Neuronal stem cell (in vitro differentiated cells): ENCODE results near the gene EIF4G3.

Experiments used
- DNase-seq: peaks from one replicate; pipeline ENCODE4 v3.0.0-alpha.2; 2013; ENCODE audit warnings: low spot score
- H2AFZ ChIP-seq: one replicate; pipeline ENCODE4 v1.6.1; 2013; ENCODE audit warnings: mild to moderate bottlenecking, low read length, inconsistent platforms
- H2AK5ac ChIP-seq: 2 replicates; pipeline ENCODE4 v1.6.1; 2013; ENCODE audit warnings: low read depth, mild to moderate bottlenecking, inconsistent platforms, low read length, moderate library complexity, mixed read lengths
- H2BK120ac ChIP-seq: 2 replicates; pipeline ENCODE4 v1.6.1; 2013; ENCODE audit warnings: low read depth, mild to moderate bottlenecking, inconsistent platforms, low read length, moderate library complexity, mixed read lengths
- H2BK12ac ChIP-seq: one replicate; pipeline ENCODE4 v1.6.1; 2013; ENCODE audit warnings: low read length, inconsistent platforms
- H2BK15ac ChIP-seq: 2 replicates; pipeline ENCODE4 v1.6.1; 2013; ENCODE audit warnings: mild to moderate bottlenecking, low read length, inconsistent platforms, mixed read lengths
- H2BK5ac ChIP-seq: one replicate; pipeline ENCODE4 v1.6.1; 2013; ENCODE audit warnings: inconsistent platforms, mild to moderate bottlenecking, low read length, moderate library complexity
- H3K14ac ChIP-seq: one replicate; pipeline ENCODE4 v1.6.1; 2013; ENCODE audit warnings: low read length, inconsistent platforms
- H3K18ac ChIP-seq: 2 replicates; pipeline ENCODE4 v1.6.1; 2013; ENCODE audit warnings: low read length, inconsistent platforms
- H3K23ac ChIP-seq: 2 replicates; pipeline ENCODE4 v1.6.1; 2013; ENCODE audit warnings: low read depth, mild to moderate bottlenecking, mixed read lengths, low read length, inconsistent platforms; ENCODE audit not compliant: poor library complexity
- H3K27ac ChIP-seq: replicated peaks from 3 replicates; pipeline ENCODE4 v1.5.1; 2013; ENCODE audit warnings: low read length, inconsistent platforms
- H3K27me3 ChIP-seq, 3 experiments: 2 replicates each; pipeline ENCODE4 v1.6.1; 2013; ENCODE audit warnings: low read length in 3 of 3, mild to moderate bottlenecking in 2 of 3, inconsistent platforms in 1 of 3, low read depth in 1 of 3, mixed read lengths in 1 of 3, moderate library complexity in 1 of 3; ENCODE audit not compliant: control insufficient read depth in 3 of 3, insufficient read depth in 3 of 3
- H3K36me3 ChIP-seq, 2 donors: replicated peaks in 1 of 2; 2 replicates each; pipeline ENCODE4 v1.6.1; 2013; ENCODE audit warnings: low read length in 2 of 2; ENCODE audit not compliant: control insufficient read depth in 2 of 2, insufficient read depth in 2 of 2
- H3K4ac ChIP-seq: 2 replicates; pipeline ENCODE4 v1.6.1; 2013; ENCODE audit warnings: inconsistent platforms, mild to moderate bottlenecking, low read length, moderate library complexity
- H3K4me1 ChIP-seq, 2 donors: 1 replicate in 1 of 2; 2 replicates in 1 of 2; pipeline ENCODE4 v1.6.1; 2013; ENCODE audit warnings: low read length in 2 of 2, low read depth in 1 of 2; ENCODE audit not compliant: control insufficient read depth in 2 of 2, insufficient read depth in 1 of 2
- H3K4me2 ChIP-seq: one replicate; pipeline ENCODE4 v1.6.1; 2013; ENCODE audit warnings: mild to moderate bottlenecking, low read length, inconsistent platforms; ENCODE audit not compliant: insufficient read depth, poor library complexity, severe bottlenecking
- H3K4me3 ChIP-seq, 2 donors: 2 replicates each; pipeline ENCODE4 v1.5.1; 2013; ENCODE audit warnings: low read length in 2 of 2, mild to moderate bottlenecking in 2 of 2, inconsistent platforms in 1 of 2, moderate library complexity in 1 of 2
- H3K79me1 ChIP-seq: one replicate; pipeline ENCODE4 v1.6.1; 2013; ENCODE audit warnings: low read depth, mild to moderate bottlenecking, inconsistent platforms, low read length, moderate library complexity
- H3K9ac ChIP-seq: one replicate; pipeline ENCODE4 v1.6.1; 2013; ENCODE audit warnings: mild to moderate bottlenecking, low read depth, low read length, inconsistent platforms; ENCODE audit not compliant: poor library complexity
- H3K9me3 ChIP-seq, 2 donors: replicated peaks in 1 of 2; 2 replicates each; pipeline versions ENCODE3 to v1.6.1; 2013; ENCODE audit warnings: low read length in 2 of 2, mild to moderate bottlenecking in 2 of 2, inconsistent platforms in 1 of 2, low read depth in 1 of 2, mixed read lengths in 1 of 2, moderate library complexity in 1 of 2; ENCODE audit not compliant: control insufficient read depth in 2 of 2, insufficient read depth in 1 of 2
- H4K8ac ChIP-seq: one replicate; pipeline ENCODE4 v1.6.1; 2013; ENCODE audit warnings: low read depth, mild to moderate bottlenecking, inconsistent platforms, low read length, moderate library complexity
- H4K91ac ChIP-seq: one replicate; pipeline ENCODE4 v1.6.1; 2013; ENCODE audit warnings: low read length, low read depth, mild to moderate bottlenecking, inconsistent platforms; ENCODE audit not compliant: poor library complexity
- WGBS, 2 donors: extraction: QIAGEN DNeasy Blood & Tissue Kit; methylation state at CpG; one replicate each; pipeline ENCODE4 v1.1.7; 2013; ENCODE audit warnings: missing lambda C conversion rate in 2 of 2, mixed read lengths in 1 of 2; ENCODE audit not compliant: insufficient read length in 2 of 2, insufficient replicate concordance in 1 of 2; ENCODE audit errors: extremely low coverage in 2 of 2; 5-methylcytosine and 5-hydroxymethylcytosine counted together

Gene EIF4G3

GRCh38 chr1:21115098-21115760 lies 61.5 kb downstream of the EIF4G3 start:
- Histone ChIP-seq H3K4me1 (peaks cover 1 to 17% of the 10 kb centered on the region in 2 donors), H2AK5ac (no peak overlapping the region), H3K18ac (no peak overlapping the region), H3K27ac (no peak overlapping the region), H3K4me3 (no peak overlapping the region), H3K9ac (no peak overlapping the region), H3K14ac (no peak overlapping the region), H2BK120ac (no peak overlapping the region), H2BK12ac (no peak overlapping the region), H3K4ac (no peak overlapping the region), H2BK15ac (no peak overlapping the region), H3K4me2 (no peak overlapping the region), H3K36me3 (no peaks in the 10 kb centered on the region), H3K27me3 (no peaks in the 10 kb centered on the region), H4K8ac (no peak overlapping the region), H2BK5ac (no peak overlapping the region), H3K79me1 (no peaks in the 10 kb centered on the region), H2AFZ (no peak overlapping the region), H3K23ac (no peak overlapping the region), H4K91ac (no peak overlapping the region), H3K9me3 (no peaks in the 10 kb centered on the region)
- WGBS, 2 donors = no CpG with 5 or more reads among the region's 2 CpGs
- DNase-seq = no peak

DNA sequence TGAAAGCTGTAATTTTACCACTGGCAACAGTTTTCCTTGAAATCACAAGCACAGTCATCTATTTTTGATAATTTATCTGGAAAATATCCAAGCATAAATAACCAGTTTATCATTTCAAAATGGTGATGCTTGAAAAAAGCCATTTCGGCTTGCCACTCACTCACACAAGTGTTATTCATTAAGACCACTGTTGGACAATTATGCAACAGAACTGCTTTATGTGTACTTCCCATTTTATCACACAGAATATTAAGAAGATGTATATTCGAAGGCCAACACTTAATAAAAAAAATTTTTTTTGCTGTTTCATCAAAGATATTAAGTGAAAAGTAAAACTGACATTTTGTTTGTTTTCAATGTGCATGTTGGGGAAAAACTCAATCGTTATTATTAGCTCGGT lies 62.3 kb downstream of the EIF4G3 start:
- WGBS, 2 donors = no CpG with 5 or more reads among the region's 4 CpGs
- H3K9me3 ChIP-seq = no peaks in the 10 kb centered on the region
- no peak overlapping the region for H3K14ac ChIP-seq
- no peak overlapping the region for H4K91ac ChIP-seq
- H3K79me1 ChIP-seq = no peaks in the 10 kb centered on the region
- no peak overlapping the region for H2BK12ac ChIP-seq
- H2BK5ac ChIP-seq = no peak overlapping the region
- H3K4ac ChIP-seq = no peak overlapping the region
- H3K4me2 ChIP-seq = no peak overlapping the region
- H3K18ac ChIP-seq = no peak overlapping the region
- H3K27me3 ChIP-seq = no peaks in the 10 kb centered on the region
- DNase-seq = no peak
- no peak overlapping the region for H2BK120ac ChIP-seq
- no peak overlapping the region for H2BK15ac ChIP-seq
- H2AK5ac ChIP-seq = no peak overlapping the region
- H3K4me1 ChIP-seq = peaks cover 1 to 17% of the 10 kb centered on the region in 2 donors
- no peak overlapping the region for H3K23ac ChIP-seq
- H2AFZ ChIP-seq = no peak overlapping the region
- H4K8ac ChIP-seq = no peak overlapping the region
- no peak overlapping the region for H3K4me3 ChIP-seq
- no peak overlapping the region for H3K27ac ChIP-seq
- H3K36me3 ChIP-seq = no peaks in the 10 kb centered on the region
- H3K9ac ChIP-seq = no peak overlapping the region

GRCh38 chr1:21110163-21110562 lies 66.5 kb downstream of the EIF4G3 start:
- Histone ChIP-seq H3K23ac (no peak overlapping the region), H3K4me2 (no peak overlapping the region), H3K27ac (no peak overlapping the region), H2AK5ac (no peak overlapping the region), H2AFZ (no peak overlapping the region), H2BK120ac (no peak overlapping the region), H3K9ac (no peak overlapping the region), H4K91ac (no peak overlapping the region), H3K4me1 (peaks cover 0 to 3% of the 10 kb centered on the region in 2 donors), H2BK15ac (no peak overlapping the region), H3K4me3 (no peak overlapping the region), H2BK5ac (no peak overlapping the region), H3K36me3 (peaks cover 0 to 22% of the 10 kb centered on the region in 2 donors), H3K14ac (no peak overlapping the region), H3K27me3 (no peaks in the 10 kb centered on the region), H3K9me3 (no peaks in the 10 kb centered on the region), H4K8ac (no peak overlapping the region), H3K79me1 (no peaks in the 10 kb centered on the region), H3K4ac (no peak overlapping the region), H3K18ac (no peak overlapping the region), H2BK12ac (no peak overlapping the region)
- WGBS, 2 donors = no CpG with 5 or more reads among the region's 11 CpGs
- no peak for DNase-seq

DNA sequence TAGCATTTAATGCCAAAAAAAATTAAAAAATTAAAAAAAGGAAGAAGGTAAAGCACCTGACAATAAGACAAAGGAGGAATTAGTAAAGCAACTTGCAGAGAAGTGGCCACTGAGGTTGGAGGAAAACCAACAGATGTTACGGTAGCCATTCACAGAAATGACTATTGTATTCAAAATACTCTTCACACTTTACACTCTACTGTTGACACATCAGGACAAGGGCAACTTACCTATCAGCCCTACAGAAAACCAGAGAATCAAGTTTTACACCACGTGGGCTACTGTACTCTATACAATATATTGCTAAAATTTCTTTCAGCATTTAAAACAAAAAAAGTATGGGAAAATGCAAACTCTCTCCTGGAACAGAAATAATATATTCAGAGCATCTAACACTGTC lies 70.0 kb downstream of the EIF4G3 start:
- H2BK12ac ChIP-seq = no peak overlapping the region
- no CpG with 5 or more reads among the region's 2 CpGs for WGBS, 2 donors

More for the DNA sequence above, 70.0 kb downstream of the EIF4G3 start:
- Histone ChIP-seq H3K4me1 (no peaks in the 10 kb centered on the region), H3K27me3 (no peaks in the 10 kb centered on the region), H4K8ac (no peak overlapping the region), H3K79me1 (no peaks in the 10 kb centered on the region), H2BK120ac (no peak overlapping the region), H3K4me2 (no peak overlapping the region), H3K14ac (no peak overlapping the region), H3K9me3 (no peaks in the 10 kb centered on the region), H3K23ac (no peak overlapping the region), H3K9ac (no peak overlapping the region), H2BK5ac (no peak overlapping the region), H3K27ac (no peak overlapping the region), H2AK5ac (no peak overlapping the region), H3K4me3 (no peak overlapping the region), H3K4ac (no peak overlapping the region), H2BK15ac (no peak overlapping the region), H3K36me3 (peaks cover 2 to 37% of the 10 kb centered on the region in 2 donors), H3K18ac (no peak overlapping the region), H2AFZ (no peak overlapping the region), H4K91ac (no peak overlapping the region)
- DNase-seq = no peak
